Dendritic cell treated with granulocyte-macrophage colony-stimulating factor and Interleukin-4, amounts not matched to agents 40 ng/mL and 50 ng/mL, for 4 days (primary cell): ENCODE results near the gene RAD51AP2.

Experiments
- H3K27ac Mint-ChIP-seq: one replicate; pipeline ENCODE4 v1.8.0; 2022; ENCODE audit warnings: mild to moderate bottlenecking, mixed read lengths
- H3K27me3 Mint-ChIP-seq: one replicate; pipeline ENCODE4 v1.8.0; 2022; ENCODE audit warnings: mild to moderate bottlenecking, mixed read lengths
- H3K36me3 Mint-ChIP-seq: one replicate; pipeline ENCODE4 v1.8.0; 2022; ENCODE audit warnings: low read depth, mixed read lengths
- H3K4me1 Mint-ChIP-seq: one replicate; pipeline ENCODE4 v1.8.0; 2022; ENCODE audit warnings: low read depth, mixed read lengths
- H3K4me3 Mint-ChIP-seq: one replicate; pipeline ENCODE4 v1.8.0; 2022; ENCODE audit warnings: mild to moderate bottlenecking, moderate library complexity, mixed read lengths
- H3K9me3 Mint-ChIP-seq: one replicate; pipeline ENCODE4 v1.8.0; 2022; ENCODE audit warnings: mixed read lengths
- intact Hi-C: fragments of 100-400 bp; cut with micrococcal nuclease; formaldehyde crosslinking; loops from one replicate; pipeline ENCODE4 v1.15.0; 2022

Gene RAD51AP2

GRCh38 chr2:17470855-17471641 lies 47.2 kb downstream of the RAD51AP2 start:
- no peak overlapping the region for H3K27ac Mint-ChIP-seq
- intact Hi-C loops = loop anchor here (5.0 kb wide), 1 partner anchor 201 kb away; no protein-coding TSS in a partner anchor

GRCh38 chr2:17461087-17461475 lies 57.2 kb downstream of the RAD51AP2 start:
- intact Hi-C loops = no loop called here
- no peaks in the 10 kb centered on the region for H3K4me1 Mint-ChIP-seq

More at GRCh38 chr2:17470855-17471641, 47.2 kb downstream of the RAD51AP2 start:
- Mint-ChIP-seq H3K4me3 (no peak overlapping the region), H3K27me3 (no peaks in the 10 kb centered on the region), H3K4me1 (no peaks in the 10 kb centered on the region), H3K36me3 (no peaks in the 10 kb centered on the region), H3K9me3 (peaks cover 36% of the 10 kb centered on the region)

More at GRCh38 chr2:17461087-17461475, 57.2 kb downstream of the RAD51AP2 start:
- H3K27me3 Mint-ChIP-seq = no peaks in the 10 kb centered on the region
- no peak overlapping the region for H3K4me3 Mint-ChIP-seq
- H3K9me3 Mint-ChIP-seq = no peaks in the 10 kb centered on the region
- H3K27ac Mint-ChIP-seq = no peak overlapping the region
- no peaks in the 10 kb centered on the region for H3K36me3 Mint-ChIP-seq
